Activated CD4-positive, alpha-beta T cell treated with anti-CD3 and anti-CD28 coated beads for 24 hours (primary cell): ENCODE results near the gene CGB5.
"Not testable (repeated sequence)": the region's sequence is repeated elsewhere in the genome, so short reads cannot be mapped to it uniquely, and the experiment has no call there.

Source experiments
- DNase-seq, 2 donors: peaks; one replicate each; pipeline ENCODE4 v3.0.0-alpha.2; 2020; ENCODE audit warnings: low read depth in 2 of 2

Gene CGB5

DNA sequence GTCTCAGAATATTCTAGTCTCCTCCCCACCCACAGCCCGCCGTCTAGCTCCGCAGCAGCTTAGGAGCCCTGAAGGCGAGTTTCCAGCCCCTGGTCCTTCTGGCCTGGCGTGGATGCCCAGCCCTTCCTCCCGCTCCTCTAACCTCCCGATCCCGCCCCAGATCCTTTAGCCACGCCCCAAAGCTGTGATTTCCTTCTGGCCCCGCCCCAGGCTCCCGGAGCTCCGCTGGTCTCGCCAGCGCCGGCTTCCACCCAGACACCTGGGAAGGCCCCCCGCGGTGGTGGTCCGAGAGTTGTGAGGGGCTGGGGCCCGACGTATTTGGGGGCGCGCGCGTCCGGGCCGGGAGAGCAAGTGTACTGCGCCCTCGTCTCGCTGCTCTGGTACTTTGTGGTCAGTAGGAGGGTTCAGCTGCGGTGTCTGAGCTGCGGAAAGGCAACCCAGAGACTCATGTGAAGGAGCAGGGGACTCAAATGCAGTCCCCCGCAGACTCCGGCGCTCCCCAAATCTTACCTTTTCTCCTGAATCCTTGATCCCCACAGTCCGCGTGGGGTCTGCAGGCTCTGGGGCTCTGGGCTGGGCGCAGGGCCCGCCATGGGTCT is 14.1 kb downstream of the CGB5 start, which contains the start of gene CGB7:
CGB7 (minus strand) TSS at position 114 of the 599 bp plus-strand sequence. CDS start 2,374 bp downstream, outside the sequence.
- no peak for DNase-seq

- no peak for DNase-seq
Measured at GRCh38 chr19:49058562-49058961, 14.9 kb downstream of the CGB5 start.

- DNase-seq, result no peak
Measured at GRCh38 chr19:49059053-49059452, 15.4 kb downstream of the CGB5 start.

DNA sequence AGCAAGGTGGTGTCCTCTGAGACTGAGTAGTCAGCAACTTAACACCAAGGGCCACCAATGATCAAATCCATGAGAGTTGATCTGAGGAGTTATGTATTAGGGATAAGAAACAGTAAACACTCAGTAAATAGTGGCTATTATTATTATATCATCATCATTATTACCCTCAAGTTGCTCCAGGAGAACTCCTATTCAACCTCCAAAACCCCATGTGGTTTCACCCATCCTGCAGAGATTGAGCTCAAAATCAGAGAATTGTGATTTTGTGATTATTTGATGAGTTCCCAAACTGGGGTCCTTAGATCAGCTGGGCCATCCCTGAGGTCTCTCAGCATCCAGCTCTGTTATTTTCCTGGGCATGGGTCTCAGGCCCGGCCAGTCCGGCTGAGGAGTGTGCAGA is 17.4 kb downstream of the CGB5 start:
- DNase-seq, result no peak

- no peak for DNase-seq
Measured at GRCh38 chr19:49061445-49061844, 17.8 kb downstream of the CGB5 start.

- no peak for DNase-seq
Measured at GRCh38 chr19:49064029-49064629, 20.5 kb downstream of the CGB5 start.

GRCh38 chr19:49064768-49065611 is 21.3 kb downstream of the CGB5 start, which contains the start of gene NTF4:
Gene NTF4, minus strand, starts transcription at chr19:49064818. Its CDS starts 2,821 bp downstream, at chr19:49061997.
- DNase-seq, result no peak

DNA sequence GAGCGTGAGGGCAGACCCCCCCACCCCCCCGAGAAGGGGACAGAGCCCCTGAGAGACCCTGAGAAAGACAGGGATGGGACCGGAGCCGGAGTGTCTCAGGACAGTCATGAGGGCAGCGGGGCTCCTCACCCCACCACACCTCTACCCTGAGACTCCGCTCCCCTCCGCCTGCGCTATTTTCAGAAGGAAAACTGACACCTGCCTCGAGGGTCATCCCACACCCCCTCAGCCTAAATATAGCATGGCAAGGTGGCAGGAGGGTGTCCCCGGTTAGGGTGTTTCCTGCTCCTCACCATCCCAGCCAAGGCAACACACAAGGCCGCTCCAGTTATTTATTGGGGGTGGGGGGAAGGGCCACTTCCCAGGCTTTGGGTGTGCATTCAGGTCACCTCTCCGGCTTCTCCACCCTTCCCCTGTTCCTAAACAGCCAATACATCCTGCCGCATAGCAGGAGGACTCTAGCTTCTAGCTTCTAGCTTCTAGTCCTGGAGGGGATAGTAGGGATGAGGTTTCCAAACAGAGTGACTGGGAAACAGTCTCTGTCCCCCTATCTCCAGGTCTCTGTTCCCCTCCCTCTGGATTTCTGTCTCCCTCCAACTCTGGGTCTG is 22.4 kb downstream of the CGB5 start:
- no peak for DNase-seq

GRCh38 chr19:49067554-49067953 is 23.9 kb downstream of the CGB5 start:
- DNase-seq, result no peak

DNA sequence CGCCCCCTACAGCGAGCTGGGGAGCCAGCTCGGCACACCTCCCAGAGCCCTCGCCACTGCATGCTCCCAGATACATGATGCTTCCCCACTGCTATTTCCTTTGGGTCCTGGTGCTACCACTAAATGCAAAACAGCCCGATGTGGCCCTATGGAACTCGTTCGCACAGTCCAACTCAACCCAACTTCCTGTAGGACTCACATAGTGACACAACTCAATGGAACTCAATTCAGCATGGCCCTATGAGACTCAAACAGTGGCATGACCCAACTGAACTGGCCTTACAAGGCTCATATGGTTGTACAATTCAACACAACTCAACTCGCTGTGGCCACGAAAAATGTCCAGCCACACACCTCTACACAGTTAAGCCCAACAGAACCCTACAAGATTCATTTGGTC is 25.4 kb downstream of the CGB5 start:
- DNase-seq, result no peak

- no peak for DNase-seq
Measured at GRCh38 chr19:49070416-49070815, 26.8 kb downstream of the CGB5 start.

- no peak for DNase-seq
Measured at GRCh38 chr19:49071860-49072547, 28.4 kb downstream of the CGB5 start.

DNA sequence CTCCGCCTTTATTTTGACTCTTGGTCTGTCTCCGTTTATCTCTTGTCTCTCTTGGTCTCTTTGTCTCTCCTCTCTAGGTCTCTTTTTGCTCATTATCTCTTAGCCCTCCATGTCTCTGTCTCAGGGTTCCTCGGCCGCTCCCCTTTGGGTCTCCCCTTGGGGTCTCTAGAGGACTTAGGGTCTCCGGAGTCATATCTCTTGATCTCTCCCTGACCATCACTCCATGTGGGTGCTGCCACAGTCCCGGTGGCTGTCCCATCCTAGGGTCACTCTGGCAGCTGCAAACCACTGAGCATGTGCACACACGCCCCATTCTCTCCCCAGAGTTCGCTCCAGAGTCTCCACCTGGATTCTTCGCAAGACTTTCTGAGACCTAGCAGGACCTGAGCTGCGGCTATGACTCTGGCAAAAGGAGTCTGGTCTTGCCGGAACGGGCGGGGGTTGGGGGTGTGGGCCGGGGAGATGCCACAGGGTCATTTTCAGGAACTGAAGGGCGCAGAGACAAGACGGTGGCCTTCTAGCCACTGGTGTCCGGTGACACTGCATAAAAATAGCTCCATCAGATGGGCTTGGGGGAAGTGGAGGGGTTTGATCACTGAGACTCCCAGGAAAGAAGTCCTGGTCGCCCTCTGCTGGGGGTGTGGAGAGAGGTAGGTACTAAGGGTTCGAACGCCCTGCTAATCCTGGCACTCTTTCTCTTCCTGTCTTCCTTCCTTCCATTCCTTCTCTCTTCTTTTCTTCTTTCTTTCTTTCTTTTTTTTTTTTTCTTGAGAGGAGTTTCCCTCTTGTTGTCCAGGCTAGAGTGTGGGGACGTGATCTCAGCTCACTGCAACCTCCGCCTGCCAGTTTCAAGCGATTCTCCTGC is 30.1 kb downstream of the CGB5 start:
- no peak for DNase-seq

GRCh38 chr19:49074869-49075268 is 31.2 kb downstream of the CGB5 start:
- not testable (repeated sequence) for DNase-seq

GRCh38 chr19:49080392-49080791 is 36.7 kb downstream of the CGB5 start:
- DNase-seq, result no peak

DNA sequence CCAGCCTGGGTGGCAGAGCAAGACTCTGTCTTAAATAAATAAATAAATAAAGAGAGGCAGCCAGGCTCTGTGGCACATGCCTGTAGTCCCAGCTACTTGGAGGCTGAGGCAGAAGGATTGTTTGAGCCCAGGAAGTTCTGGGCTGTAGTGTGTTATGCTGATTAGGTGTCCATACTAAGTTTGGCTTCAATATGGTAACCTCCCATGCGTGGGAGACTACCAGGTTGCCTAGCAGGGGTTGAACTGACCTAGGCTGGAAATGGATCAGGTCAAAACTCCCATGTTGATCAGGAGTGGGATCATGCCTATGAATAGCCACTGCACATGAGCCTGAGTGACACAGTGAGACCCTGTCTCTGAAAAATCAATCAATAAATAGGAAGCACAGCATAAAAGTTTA is 37.6 kb downstream of the CGB5 start:
- DNase-seq, result no peak

DNA sequence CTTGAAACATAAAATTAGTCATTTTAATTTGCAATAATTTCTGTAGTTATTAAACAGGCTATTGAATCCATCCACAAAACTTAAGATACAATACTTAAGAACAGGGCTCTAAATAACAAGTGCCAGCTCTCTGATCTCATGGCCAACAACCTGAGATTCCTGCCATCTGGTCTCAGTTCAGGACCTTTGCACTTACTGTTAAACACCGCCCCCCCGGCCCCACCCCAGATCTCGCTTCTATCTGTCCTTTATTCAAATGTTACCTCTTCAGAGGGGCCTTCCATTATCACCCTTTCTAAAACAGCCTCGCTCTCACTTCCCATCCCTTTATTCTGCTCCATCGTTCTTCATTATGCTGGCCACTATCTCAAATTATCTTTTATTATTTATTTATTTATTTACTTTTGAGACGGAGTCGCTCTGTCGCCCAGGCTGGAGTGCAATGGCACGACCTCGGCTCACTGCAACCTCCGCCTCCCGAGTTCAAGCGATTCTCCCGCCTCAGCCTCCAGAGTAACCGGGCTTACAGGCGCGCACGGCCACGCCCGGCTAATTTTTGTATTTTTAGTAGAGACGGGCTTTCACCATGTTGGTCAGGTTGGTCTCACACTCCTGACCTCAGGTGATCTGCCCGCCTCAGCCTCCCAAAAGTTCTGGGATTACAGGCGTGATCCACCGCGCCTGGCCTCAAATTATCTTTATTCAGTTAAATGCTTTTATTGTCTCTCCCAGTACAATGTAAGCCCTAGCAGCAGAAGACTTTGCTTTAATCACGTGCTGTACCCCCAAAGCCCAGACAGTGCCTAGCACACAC is 40.8 kb downstream of the CGB5 start:
- DNase-seq, result no peak

- DNase-seq, result peak; percentile 97 to 98
Measured at GRCh38 chr19:49085020-49085867, 41.6 kb downstream of the CGB5 start, which contains the start of gene SNRNP70. Gene SNRNP70, plus strand, starts transcription at chr19:49085451. Its CDS starts 964 bp downstream, at chr19:49086415.

- DNase-seq, result no peak
Measured at GRCh38 chr19:49085868-49086232, 42.2 kb downstream of the CGB5 start.
